Common myeloid progenitor, CD34-positive (primary cell): ENCODE results near the gene ERFL.

Experiments used
- CTCF ChIA-PET: fragments of 350-600 bp; sonication (Branson Sonifier 250); formaldehyde crosslinking; loops from one replicate; lab custom pipeline; 2021; ENCODE audit warnings: antibody characterized with exemption; lab: Charles Lee
- POLR2A ChIA-PET: fragments of 350-600 bp; sonication (Branson Sonifier 250); formaldehyde crosslinking; loops from one replicate; lab custom pipeline; 2021; ENCODE audit warnings: antibody characterized with exemption; lab: Charles Lee
- DNase-seq, 3 donors: peaks; one replicate each; pipeline versions ENCODE4 v3.0.0 to v3.0.0-alpha.2; 2013
- H3K27ac ChIP-seq, 2 experiments: 1 replicate in 1 of 2; 2 replicates in 1 of 2; pipeline ENCODE4 v1.7.0; 2013; ENCODE audit warnings: inconsistent platforms in 2 of 2, low read length in 2 of 2, mild to moderate bottlenecking in 2 of 2, low read depth in 1 of 2, moderate library complexity in 1 of 2; ENCODE audit not compliant: severe bottlenecking in 2 of 2, insufficient read depth in 1 of 2, poor library complexity in 1 of 2
- H3K27me3 ChIP-seq, 5 experiments: replicated peaks in 2 of 5; 1 replicate in 3 of 5; 2 replicates in 2 of 5; pipeline versions ENCODE4 v1.6.1 to v1.7.0; 2013; ENCODE audit warnings: low read length in 4 of 5, mild to moderate bottlenecking in 2 of 5, moderate library complexity in 2 of 5, inconsistent platforms in 1 of 5; ENCODE audit not compliant: insufficient read depth in 5 of 5, control insufficient read depth in 4 of 5
- H3K36me3 ChIP-seq, 4 experiments: 1 replicate in 2 of 4; 2 replicates in 2 of 4; pipeline versions ENCODE4 v1.6.1 to v1.7.0; 2013; ENCODE audit warnings: low read length in 3 of 4, control low read depth in 1 of 4, mild to moderate bottlenecking in 1 of 4; ENCODE audit not compliant: control insufficient read depth in 4 of 4, insufficient read depth in 4 of 4
- H3K4me1 ChIP-seq, 4 experiments: 1 replicate in 3 of 4; 2 replicates in 1 of 4; pipeline versions ENCODE4 v1.6.1 to v1.7.1; 2013; ENCODE audit warnings: low read length in 3 of 4, mild to moderate bottlenecking in 3 of 4, control low read depth in 1 of 4, inconsistent platforms in 1 of 4, moderate library complexity in 1 of 4; ENCODE audit not compliant: control insufficient read depth in 4 of 4, insufficient read depth in 4 of 4; ENCODE audit errors: control extremely low read depth in 1 of 4
- H3K4me3 ChIP-seq, 7 experiments: 1 replicate in 4 of 7; 2 replicates in 3 of 7; pipeline versions ENCODE4 v1.5.1 to v1.7.0; 2013; ENCODE audit warnings: mild to moderate bottlenecking in 7 of 7, low read length in 6 of 7, moderate library complexity in 6 of 7, inconsistent platforms in 2 of 7, low read depth in 2 of 7, control low read depth in 1 of 7; ENCODE audit not compliant: insufficient read depth in 4 of 7, control insufficient read depth in 1 of 7; ENCODE audit errors: extremely low read depth in 1 of 7
- H3K9me3 ChIP-seq, 5 experiments: 1 replicate in 4 of 5; 2 replicates in 1 of 5; pipeline versions ENCODE4 v1.6.1 to v1.7.1; 2013; ENCODE audit warnings: low read length in 4 of 5, mild to moderate bottlenecking in 2 of 5, inconsistent platforms in 1 of 5, low read depth in 1 of 5, moderate library complexity in 1 of 5; ENCODE audit not compliant: control insufficient read depth in 4 of 5, insufficient read depth in 2 of 5; ENCODE audit errors: control extremely low read depth in 1 of 5
- WGBS: methylation state at CpG from one replicate; pipeline ENCODE4 v1.1.5; 2013; ENCODE audit not compliant: insufficient coverage; 5-methylcytosine and 5-hydroxymethylcytosine counted together

The ERFL gene

DNA sequence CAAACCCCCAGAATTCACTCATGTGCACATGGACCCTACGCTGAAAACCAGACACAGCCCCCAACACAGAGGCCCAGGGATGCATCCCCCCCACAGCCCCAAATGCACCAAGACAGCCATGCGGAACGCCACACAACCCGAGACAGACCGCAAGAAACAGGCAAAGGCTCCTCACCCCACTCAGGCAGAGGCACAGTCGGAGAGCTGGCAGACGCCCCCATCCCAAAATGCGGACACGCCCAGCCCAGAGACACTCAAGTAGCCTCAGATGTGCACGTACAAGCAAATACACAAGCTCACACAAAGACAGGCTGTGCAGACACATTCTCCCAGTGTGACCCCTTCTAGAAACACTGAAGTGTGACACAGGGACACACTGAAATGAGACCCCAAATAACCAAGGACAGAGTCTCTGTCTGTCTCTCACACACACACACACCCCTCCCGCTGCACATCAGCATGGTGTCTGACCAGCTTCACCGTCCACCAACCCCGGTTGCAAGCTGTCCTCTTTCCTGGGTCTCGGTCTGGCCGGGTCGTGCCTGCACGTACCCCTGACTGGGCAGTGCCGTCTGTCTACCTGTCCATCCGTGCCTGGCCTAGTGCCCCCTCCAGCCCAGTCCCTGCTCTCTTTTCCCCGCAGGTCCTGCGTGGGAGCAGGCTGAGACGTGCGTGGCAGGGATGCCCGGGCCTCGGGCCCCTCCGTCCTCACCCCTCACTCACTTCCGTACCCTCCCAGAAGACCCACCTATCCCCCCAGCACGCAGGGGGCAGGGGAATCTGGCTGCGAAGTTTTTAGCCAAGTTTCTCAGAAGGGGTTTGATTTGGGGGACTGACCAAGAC lies 16.1 kb downstream of the ERFL start:
- peaks cover 0 to 67% (median 32%) of the 10 kb centered on the region in 5 experiments for H3K27me3 ChIP-seq
- CTCF ChIA-PET, result interaction anchor here (1.2 to 2.6 kb wide), 2 partner anchors 9 to 10 kb away, joined by 3 to 8 read pairs; no protein-coding TSS in a partner anchor
- DNase-seq, result no peak
- H3K4me3 ChIP-seq, result no peak overlapping the region
- peaks cover 0 to 9% (median 4%) of the 10 kb centered on the region in 4 experiments for H3K36me3 ChIP-seq
- peaks cover 0 to 17% (median 5%) of the 10 kb centered on the region in 4 experiments for H3K4me1 ChIP-seq
- POLR2A ChIA-PET, result no interaction called here
- WGBS, result 48% methylated on average over 19 of the region's 29 CpGs
- no peak overlapping the region for H3K27ac ChIP-seq
- H3K9me3 ChIP-seq, result no peaks in the 10 kb centered on the region

- Histone ChIP-seq H3K36me3 (peaks cover 2 to 18% (median 10%) of the 10 kb centered on the region in 4 experiments), H3K4me3 (no peak overlapping the region), H3K27ac (no peak overlapping the region), H3K4me1 (peaks cover 0 to 17% (median 5%) of the 10 kb centered on the region in 4 experiments), H3K27me3 (peaks cover 0 to 58% (median 28%) of the 10 kb centered on the region in 5 experiments), H3K9me3 (no peaks in the 10 kb centered on the region)
- no peak for DNase-seq
- ChIA-PET POLR2A (no interaction called here), CTCF (interaction anchor here (0.6 to 2.6 kb wide), 3 partner anchors 9 to 10 kb away, joined by 3 to 8 read pairs (median 3); no protein-coding TSS in a partner anchor)
- 82% methylated on average over 11 of the region's 13 CpGs for WGBS
Observed at GRCh38 chr19:41910992-41911888, 17.0 kb downstream of the ERFL start.

GRCh38 chr19:41910240-41910991 lies 17.8 kb downstream of the ERFL start:
- Histone ChIP-seq H3K4me3 (no peak overlapping the region), H3K4me1 (peaks cover 0 to 16% (median 4%) of the 10 kb centered on the region in 4 experiments), H3K36me3 (peaks cover 2 to 26% (median 17%) of the 10 kb centered on the region in 4 experiments), H3K27me3 (peaks cover 0 to 50% (median 24%) of the 10 kb centered on the region in 5 experiments), H3K27ac (no peak overlapping the region), H3K9me3 (no peaks in the 10 kb centered on the region)
- ChIA-PET CTCF (interaction anchor here (1.1 to 2.6 kb wide), 2 partner anchors 11 to 15 kb away, joined by 3 to 8 read pairs; no protein-coding TSS in a partner anchor), POLR2A (no interaction called here)
- no peak for DNase-seq
- 71% methylated on average over 10 of the region's 12 CpGs for WGBS

GRCh38 chr19:41909706-41910105 lies 18.5 kb downstream of the ERFL start:
- Histone ChIP-seq H3K27ac (no peak overlapping the region), H3K9me3 (no peaks in the 10 kb centered on the region), H3K4me1 (peaks cover 0 to 12% (median under 1%) of the 10 kb centered on the region in 4 experiments), H3K36me3 (peaks cover 3 to 33% (median 24%) of the 10 kb centered on the region in 4 experiments), H3K4me3 (no peak overlapping the region), H3K27me3 (peaks cover 0 to 43% (median 24%) of the 10 kb centered on the region in 5 experiments)
- no peak for DNase-seq
- ChIA-PET CTCF (interaction anchor here (1.1 kb wide), 1 partner anchor 14 kb away, joined by 3 read pairs; no protein-coding TSS in a partner anchor), POLR2A (no interaction called here)
- 87% methylated on average over 9 of the region's 13 CpGs for WGBS

- whole genome bisulfite sequencing, result 79% methylated on average over 4 of the region's 11 CpGs
- peaks cover 3 to 41% (median 32%) of the 10 kb centered on the region in 4 experiments for H3K36me3 ChIP-seq
- CTCF ChIA-PET, result interaction anchor here (1.0 kb wide), 1 partner anchor 25 kb away, joined by 3 read pairs; no protein-coding TSS in a partner anchor
- DNase-seq, result no peak
- H3K27ac ChIP-seq, result no peak overlapping the region
- peaks cover 0 to 34% (median 22%) of the 10 kb centered on the region in 5 experiments for H3K27me3 ChIP-seq
- POLR2A ChIA-PET, result interaction anchor here (0.6 kb wide), 1 partner anchor 198 kb away, joined by 3 read pairs; no protein-coding TSS in a partner anchor
- H3K4me3 ChIP-seq, result no peak overlapping the region
- H3K4me1 ChIP-seq, result peaks cover 0 to 9% (median under 1%) of the 10 kb centered on the region in 4 experiments
- H3K9me3 ChIP-seq, result no peaks in the 10 kb centered on the region
Observed at GRCh38 chr19:41908724-41909464, 19.4 kb downstream of the ERFL start.
